ENCODE data around the gene ANKRD63.

Gene ANKRD63

DNA sequence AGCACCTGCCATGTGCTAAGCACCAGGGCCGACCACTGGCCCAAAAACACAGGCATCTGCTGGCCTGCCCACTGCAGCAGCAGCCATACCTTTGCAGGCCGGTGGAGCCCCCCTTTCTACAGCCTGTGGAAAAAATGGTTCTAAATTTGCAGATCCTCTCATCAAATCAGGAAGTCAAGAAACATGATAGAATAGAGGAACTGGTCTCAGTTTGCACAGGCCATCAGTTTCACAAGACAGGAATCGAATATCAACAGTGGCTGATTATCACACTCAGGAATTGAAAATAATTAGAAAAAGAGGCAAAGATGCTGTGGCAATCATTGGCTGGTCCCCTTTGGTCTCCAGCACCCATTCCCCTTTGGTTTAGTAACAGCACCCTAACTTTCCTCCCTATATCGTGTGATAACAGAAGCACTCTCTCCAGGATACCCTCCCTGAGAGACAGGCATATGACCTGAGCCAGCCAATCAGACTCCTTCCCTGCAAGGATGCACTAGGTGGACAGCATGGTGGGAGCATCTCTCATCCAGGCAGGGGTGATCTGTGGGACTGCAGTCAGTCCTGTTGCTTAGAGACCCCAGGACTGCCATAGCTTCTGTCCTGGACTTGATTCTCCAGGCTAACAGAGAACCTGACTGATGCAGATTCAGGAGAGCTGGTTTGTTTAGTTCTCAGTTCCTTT is 47.5 kb downstream of the ANKRD63 start:
- Histone ChIP-seq H3K27ac (ENCODE audit: low read length) (no peak overlapping the region), H3K9ac (ENCODE audit: low read depth, low read length) (no peak overlapping the region), H3K9me3 (ENCODE audit: insufficient read depth, low read depth, low read length) (no peaks in the 10 kb centered on the region), H3K4me1 (ENCODE audit: insufficient read depth, low read length) (peaks cover 7% of the 10 kb centered on the region; the same call in 1 of the 2 replicates), H3K27me3 (ENCODE audit: insufficient read depth, low read length) (peaks cover 17% of the 10 kb centered on the region), H3K4me3 (ENCODE audit: low read length) (no peak overlapping the region), H3K36me3 (ENCODE audit: insufficient read depth, low read depth, low read length) (peaks cover 10% of the 10 kb centered on the region; the same call in 1 of the 2 replicates)

DNA sequence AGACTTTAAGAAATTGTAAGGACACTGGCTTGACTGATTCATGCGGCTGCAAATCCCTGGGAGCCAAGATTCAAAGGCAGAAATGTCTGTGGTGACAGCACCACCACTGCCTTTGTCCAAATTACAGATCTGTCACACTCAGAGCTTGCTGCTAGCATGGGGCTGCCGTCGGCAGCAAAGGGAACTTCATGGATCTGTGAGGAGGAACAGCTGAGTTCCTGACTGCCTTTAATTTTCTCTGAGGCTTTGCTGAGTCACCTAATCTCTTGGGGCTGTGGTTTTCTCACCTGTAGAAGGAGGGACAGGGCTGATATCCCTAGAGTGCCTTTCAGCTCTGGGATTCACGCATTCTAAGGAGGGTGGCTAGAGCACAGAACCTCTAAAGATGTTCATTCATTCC is 48.1 kb downstream of the ANKRD63 start:
- Histone ChIP-seq H3K9me3 (ENCODE audit: insufficient read depth, low read depth, low read length) (no peaks in the 10 kb centered on the region), H3K36me3 (ENCODE audit: insufficient read depth, low read depth, low read length) (peaks cover 14% of the 10 kb centered on the region), H3K9ac (ENCODE audit: low read depth, low read length) (no peak overlapping the region), H3K27me3 (ENCODE audit: insufficient read depth, low read length) (peaks cover 17% of the 10 kb centered on the region), H3K27ac (ENCODE audit: low read length) (no peak overlapping the region), H3K4me1 (ENCODE audit: insufficient read depth, low read length) (peaks cover 5% of the 10 kb centered on the region; the same call in 1 of the 2 replicates), H3K4me3 (ENCODE audit: low read length) (no peak overlapping the region)

GRCh38 chr15:40233727-40234577 is 48.9 kb downstream of the ANKRD63 start:
- Histone ChIP-seq H3K36me3 (ENCODE audit: insufficient read depth, low read depth, low read length) (peaks cover 22% of the 10 kb centered on the region), H3K27me3 (ENCODE audit: insufficient read depth, low read length) (peaks cover 17% of the 10 kb centered on the region), H3K4me1 (ENCODE audit: insufficient read depth, low read length) (no peaks in the 10 kb centered on the region; the same call in 1 of the 2 replicates), H3K27ac (ENCODE audit: low read length) (no peak overlapping the region), H3K4me3 (ENCODE audit: low read length) (no peak overlapping the region), H3K9ac (ENCODE audit: low read depth, low read length) (no peak overlapping the region), H3K9me3 (ENCODE audit: insufficient read depth, low read depth, low read length) (no peaks in the 10 kb centered on the region)

- H3K4me3 ChIP-seq (ENCODE audit: low read length): no peak overlapping the region
- peaks cover 6% of the 10 kb centered on the region for H3K27me3 ChIP-seq (ENCODE audit: insufficient read depth, low read length)
- H3K9me3 ChIP-seq (ENCODE audit: insufficient read depth, low read depth, low read length): no peaks in the 10 kb centered on the region
- H3K36me3 ChIP-seq (ENCODE audit: insufficient read depth, low read depth, low read length): peaks cover 32% of the 10 kb centered on the region
- H3K27ac ChIP-seq (ENCODE audit: low read length): no peak overlapping the region
- no peaks in the 10 kb centered on the region for H3K4me1 ChIP-seq (ENCODE audit: insufficient read depth, low read length)
- H3K9ac ChIP-seq (ENCODE audit: low read depth, low read length): no peak overlapping the region
These were observed 50.2 kb downstream of the ANKRD63 start for GRCh38 chr15:40232625-40233070.

All from iPS-20b (cell line).